ENCODE measurements around the gene PLA2G2E.
"Not testable (repeated sequence)": the region's sequence is repeated elsewhere in the genome, so short reads cannot be mapped to it uniquely, and the experiment has no call there.

The PLA2G2E gene

DNA sequence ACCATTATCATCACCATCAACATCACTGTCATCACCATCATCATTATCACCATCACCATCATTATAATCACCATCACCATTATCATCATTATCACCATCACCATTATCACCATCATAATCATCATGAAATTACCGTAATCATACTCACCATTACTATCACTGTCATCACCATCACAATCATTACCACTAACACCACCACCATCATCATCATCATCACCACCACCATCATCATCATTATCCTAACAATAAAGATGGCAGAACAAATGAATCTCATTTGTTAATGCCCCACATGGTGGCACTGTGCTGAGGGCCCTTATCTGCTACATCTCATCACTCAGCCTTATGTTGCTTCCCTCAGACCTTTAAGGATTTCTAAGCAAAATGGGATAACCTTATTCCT lies 9.4 kb upstream of the PLA2G2E start:
- DNase-seq (ENCODE audit: low read depth in 1 of 2, low spot score in 1 of 2), result no peak

DNA sequence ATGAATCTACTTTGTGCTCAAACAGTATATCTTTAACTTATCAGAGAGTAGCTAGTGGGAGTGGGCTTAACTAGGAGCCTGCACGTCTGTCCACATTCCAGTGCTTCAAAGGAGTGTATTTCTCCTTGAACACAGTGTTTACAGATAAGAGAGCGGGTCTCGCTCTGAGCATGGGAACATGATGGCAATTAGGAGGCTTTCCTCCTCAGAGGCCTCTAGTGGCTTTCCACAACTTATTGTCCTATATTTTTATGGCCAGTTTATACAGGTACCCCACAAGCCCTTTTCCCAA lies 3.7 kb upstream of the PLA2G2E start:
- DNase-seq (ENCODE audit: low read depth in 1 of 2, low spot score in 1 of 2), result not testable (repeated sequence)

DNA sequence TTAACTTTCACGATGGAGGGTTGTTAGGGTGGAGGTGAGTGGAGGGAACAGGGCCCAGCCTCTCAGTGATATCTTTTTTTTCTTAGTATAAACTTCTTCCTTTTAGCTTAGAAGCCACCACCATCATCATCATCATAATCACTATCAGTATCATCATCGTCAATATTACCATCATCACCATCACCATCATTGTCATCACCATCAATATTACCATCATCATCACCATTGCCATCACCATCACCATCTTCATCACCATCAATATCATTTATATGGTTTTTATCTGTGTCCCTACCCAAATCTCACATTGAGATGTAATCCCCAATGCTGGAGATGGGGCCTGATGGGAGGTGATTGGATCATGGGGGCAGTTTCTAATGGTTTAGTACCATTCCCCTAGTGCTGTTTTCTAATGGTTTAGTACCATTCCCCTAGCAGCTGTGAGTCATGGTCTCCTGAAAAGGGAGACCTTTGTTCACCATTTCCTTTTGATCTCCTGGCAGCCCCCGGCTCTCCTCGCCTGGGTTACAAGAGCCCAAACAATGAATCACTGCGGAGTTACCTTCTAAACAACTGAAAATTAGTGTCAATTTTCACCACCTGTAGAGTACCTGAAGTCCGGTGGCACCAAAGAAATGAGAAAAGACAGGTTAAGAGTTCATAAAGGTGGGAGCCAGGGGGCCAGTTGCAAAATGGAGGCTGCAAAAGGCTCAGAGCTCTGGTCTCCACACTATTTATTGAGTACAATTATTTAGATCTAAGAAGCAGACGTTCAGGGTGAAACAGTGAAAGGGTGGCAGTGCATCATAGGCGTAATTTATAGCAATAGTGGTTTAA lies 3.1 kb upstream of the PLA2G2E start:
- no peak for DNase-seq (ENCODE audit: low read depth in 1 of 2, low spot score in 1 of 2)

DNA sequence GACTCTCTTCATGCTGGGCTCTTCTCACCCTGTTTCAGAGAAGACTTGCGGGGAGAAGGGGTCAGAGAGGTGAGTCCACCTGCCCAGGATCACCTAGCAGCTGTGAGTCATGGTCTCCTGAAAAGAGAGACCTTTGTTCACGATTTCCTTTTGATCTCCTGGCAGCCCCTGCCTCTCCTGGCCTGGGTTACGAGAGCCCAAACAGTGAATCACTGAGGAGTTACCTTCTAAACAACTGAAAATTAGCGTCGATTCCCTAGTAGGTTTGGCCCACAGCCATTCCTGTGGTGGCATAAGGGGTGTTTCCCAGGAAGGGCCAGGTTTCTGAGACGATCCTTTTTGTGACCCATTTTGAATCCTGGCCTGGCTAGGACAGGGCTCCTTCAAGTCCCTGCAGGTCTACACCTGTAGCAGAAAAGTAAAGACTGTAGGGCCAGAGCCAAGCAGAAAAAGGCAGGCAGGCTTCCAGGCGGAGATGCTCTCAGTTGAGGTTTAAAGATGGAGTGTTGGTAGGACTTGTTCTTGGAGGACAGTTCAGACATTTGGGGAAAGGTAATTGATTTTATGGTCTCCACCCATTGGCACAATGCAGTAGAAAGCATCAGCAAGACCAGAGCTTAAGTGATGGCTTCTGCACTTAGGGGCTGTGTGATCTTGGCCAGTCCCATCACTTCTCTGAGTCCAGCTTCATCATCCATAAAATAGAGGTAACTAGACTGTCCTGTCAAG lies 2.1 kb upstream of the PLA2G2E start:
- DNase-seq (ENCODE audit: low read depth in 1 of 2, low spot score in 1 of 2), result no peak

DNA sequence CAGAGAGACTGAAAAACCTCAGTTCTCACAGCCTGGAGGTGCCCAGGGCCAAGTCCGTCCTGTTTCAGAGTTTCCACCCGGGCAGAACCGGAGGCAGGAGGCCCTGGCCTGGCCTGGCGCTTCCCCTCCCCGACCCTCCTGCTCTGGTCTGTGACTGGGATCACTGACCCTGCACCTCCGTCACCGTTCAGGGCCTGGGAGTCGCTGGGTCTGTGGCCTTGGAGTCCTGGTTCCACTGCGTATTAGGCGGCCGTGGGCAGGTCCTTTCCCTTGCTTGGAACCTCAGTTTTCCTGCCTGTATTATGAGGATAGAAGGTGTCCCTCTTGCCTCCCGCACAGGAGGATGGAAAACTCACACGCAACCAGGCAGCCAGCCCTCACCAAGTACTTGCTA lies 533 bp upstream of the PLA2G2E start:
- no peak for DNase-seq (ENCODE audit: low read depth in 1 of 2, low spot score in 1 of 2)

DNA sequence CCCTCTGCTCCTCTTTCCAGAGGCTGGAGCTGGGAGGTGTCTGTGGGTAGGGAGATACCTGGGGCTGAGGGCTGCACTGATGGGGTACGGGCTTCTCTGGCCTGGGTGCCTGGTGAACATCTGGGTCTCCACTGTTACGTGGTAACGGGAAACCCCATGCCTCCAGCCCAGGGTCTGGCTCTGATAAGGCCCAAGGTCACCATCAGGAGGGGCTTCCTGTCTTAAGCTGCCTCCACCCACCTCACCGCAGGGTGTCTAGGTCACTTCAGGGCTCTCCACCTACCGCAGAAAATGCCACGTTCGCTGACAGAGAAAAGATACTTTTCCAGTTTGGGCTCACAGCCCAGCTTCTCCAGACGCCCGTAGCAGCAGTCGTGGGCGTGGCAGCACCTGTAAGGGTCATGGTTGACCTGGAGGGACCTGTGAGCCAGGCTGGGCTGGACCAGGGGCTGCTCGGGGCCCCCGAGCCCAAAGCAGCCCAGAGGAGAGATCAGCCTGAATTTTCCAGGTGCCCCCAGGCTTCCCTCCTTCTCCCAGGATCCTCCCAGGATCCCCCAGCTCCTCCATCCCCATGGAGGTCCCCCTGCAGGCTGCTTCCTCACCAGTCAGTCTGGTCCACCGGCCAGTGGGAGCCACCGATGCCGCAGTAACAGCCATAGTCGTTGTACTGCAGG lies 1.3 kb downstream of the PLA2G2E start:
- no peak for DNase-seq (ENCODE audit: low read depth in 1 of 2, low spot score in 1 of 2)

DNA sequence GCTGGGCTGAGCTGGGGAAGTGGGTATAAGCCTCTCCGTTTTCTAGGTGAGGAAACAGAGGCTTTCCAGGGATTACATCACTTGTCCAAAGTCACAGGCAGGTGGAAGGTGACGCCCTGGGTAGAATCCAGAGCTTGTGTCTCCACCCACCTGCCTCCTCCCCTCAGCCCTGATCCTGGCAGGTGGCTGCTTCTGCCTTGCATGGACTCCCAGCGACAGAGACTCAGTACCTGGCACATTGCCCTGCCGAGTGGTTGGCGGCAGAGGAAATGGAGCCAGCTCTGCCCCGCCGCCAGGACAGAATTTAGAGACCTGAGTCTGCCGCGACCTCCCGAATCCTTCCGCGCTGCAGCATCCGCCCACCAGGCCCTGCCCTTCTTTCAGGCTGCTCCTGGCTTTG lies 2.1 kb downstream of the PLA2G2E start:
- DNase-seq (ENCODE audit: low read depth in 1 of 2, low spot score in 1 of 2), result no peak

DNA sequence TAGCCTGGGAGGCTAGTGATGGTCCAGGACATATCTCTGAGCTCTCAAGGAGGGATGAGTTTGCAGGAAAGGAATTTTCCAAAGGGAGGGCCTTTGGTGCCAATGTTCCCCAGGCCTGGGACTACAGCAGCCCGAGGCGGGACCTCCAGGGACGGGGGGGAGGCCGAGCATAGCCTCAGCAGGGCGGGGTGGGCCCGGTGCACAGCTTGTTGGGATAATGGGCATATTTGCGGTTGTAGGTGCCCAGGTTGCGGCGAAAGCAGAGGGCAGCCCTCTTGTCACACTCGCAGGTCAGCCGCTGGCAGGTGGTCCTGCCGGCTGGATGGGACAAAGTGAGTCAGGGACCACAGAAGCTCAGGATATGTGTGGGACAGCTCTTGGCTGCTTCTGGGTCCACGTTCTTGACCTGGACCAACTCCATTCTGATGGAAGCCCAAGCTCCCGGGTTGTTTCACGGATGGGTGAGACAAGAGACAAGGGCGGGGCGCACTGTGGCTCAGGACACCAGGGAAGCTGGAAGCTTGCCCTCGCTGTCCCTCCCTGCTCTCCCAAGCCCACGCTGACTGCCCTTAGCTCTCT lies 3.2 kb downstream of the PLA2G2E start:
- no peak for DNase-seq (ENCODE audit: low read depth in 1 of 2, low spot score in 1 of 2)

DNA sequence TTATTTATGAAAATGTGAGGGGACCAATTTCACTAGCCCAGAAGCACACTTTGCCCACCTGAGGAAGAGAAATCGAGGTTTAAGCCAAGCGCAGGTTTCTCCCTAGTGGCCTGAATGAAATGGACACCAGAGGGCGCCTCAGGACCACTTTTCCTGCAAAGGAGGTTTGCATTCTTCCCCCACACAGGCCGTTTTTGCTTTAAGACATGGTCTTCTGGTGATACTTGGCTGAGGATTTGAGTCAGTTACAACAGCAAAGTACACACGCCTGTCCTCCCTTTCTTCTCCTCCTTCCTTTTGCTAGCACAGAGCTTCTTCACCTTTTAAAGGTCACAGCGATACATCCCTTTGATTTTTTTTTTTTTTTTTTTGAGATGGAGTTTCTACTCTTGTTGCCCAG lies 5.4 kb downstream of the PLA2G2E start:
- DNase-seq (ENCODE audit: low read depth in 1 of 2, low spot score in 1 of 2), result peak; percentile 77 to 80

DNA sequence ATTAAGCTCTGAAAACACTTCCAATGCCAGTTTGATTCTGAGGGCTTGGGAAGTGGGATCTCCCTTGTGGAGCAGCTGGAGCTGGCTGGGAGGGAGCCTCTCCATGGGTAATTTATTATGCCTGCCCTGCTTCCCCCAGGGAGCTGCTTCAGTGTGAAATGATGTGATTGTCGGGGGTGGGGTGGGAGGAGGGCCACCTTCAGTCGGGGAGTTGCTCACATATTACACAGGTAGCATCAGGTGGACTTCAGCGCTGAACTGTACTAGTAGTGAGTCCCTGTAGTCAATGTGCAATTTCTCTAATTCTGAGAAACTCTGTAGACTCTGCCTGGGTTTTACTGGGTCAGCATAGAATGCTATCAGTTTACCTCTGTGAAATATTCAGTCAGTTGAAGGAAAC lies 12.8 kb downstream of the PLA2G2E start:
- DNase-seq (ENCODE audit: low read depth in 1 of 2, low spot score in 1 of 2), result no peak

DNA sequence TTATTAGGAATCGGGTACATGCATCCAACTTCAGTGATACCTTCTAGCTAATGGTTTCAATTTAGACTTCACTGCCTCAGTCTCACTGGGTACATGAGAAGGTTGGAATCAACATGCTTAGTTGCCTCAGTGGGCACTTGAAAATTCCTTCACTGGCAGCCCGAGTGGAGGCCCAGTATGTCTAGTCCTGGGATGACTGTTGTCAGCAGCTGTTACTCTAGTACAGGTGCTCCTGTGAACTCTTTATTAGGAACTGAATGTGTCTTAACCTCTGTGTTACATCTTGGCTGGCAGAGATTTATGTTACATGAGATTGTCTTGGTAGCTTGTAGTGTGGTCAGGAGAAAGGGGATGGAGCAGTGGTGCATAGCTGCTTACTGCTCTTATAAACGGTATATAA lies 13.4 kb downstream of the PLA2G2E start:
- DNase-seq (ENCODE audit: low read depth in 1 of 2, low spot score in 1 of 2), result no peak

DNA sequence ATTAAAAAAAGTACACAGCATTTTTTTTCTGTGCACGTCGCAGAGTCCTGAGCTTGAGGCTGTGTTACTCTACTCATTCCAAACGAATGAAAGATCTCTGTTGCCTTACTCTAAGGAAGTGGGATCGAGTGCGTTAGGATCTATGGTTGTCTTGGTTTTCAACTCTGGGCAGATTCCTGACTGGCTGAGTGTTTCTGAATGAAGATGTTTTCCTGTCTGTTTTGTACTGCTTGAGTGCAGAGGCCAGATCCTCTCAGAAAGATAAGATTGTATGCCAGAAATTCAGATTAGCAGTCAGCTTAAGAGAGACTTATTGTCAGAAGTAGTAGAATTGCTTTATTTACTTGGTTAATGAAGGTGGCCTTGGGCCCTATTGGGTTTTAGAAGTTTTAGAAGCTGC lies 14.0 kb downstream of the PLA2G2E start:
- DNase-seq (ENCODE audit: low read depth in 1 of 2, low spot score in 1 of 2), result no peak

DNA sequence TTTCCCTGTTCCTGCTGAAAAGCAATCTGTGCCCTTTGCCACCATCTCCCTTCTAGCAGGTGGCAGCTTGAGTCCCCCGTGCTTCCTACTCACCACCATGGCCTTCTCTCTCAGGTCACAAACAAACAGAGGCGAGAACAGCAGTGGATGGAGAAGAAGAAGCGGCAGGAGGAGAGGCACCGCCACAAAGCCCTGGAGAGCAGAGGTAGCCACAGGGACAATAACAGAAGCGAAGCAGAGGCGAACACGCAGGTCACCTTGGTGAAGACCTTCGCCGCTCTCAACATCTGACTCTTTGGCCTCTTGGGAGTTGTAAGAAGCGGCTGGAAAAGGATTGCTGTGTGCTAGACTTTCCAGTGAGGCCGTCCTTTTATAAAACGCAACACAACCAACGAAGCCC lies 16.0 kb downstream of the PLA2G2E start:
- DNase-seq (ENCODE audit: low read depth in 1 of 2, low spot score in 1 of 2), result no peak

DNA sequence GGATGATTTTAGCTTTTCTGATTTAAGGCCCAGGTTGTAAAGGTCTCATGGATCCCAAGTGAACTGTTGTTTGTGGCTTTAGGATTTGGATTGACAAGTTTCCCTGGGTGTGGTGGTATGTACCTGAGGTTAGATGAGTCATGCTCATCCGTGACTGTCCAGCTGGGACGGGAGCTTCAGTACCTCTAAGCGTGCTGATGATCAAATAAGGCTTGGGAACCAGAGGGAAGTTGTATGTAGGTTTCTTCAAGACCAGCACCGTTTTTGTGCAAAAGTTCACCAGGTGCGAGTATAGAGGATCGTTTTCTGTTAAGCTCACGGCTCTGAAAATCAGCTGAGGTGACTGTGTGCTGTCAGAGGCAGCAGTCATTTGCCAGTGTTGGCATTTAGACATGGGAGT lies 19.8 kb downstream of the PLA2G2E start:
- no peak for DNase-seq (ENCODE audit: low read depth in 1 of 2, low spot score in 1 of 2)

DNA sequence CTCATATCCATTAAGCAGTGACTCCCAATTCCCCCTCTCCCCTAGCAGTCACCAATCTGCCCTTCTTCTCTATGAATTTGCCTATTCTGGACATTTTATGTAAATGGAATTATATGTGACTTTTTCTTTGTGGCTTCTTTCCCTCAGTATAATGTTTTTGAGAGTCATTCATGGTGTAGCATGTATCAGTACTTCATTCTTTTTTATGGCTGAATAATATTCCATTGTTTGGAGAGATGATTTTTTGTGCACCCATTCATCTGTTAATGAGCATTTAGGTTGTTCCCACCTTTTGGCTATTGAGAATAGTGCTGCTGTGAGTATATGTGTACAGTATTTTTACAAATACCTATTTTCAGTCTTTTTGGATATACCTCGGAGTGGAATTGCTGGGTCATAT lies 21.8 kb downstream of the PLA2G2E start:
- DNase-seq (ENCODE audit: low read depth in 1 of 2, low spot score in 1 of 2), result no peak

DNA sequence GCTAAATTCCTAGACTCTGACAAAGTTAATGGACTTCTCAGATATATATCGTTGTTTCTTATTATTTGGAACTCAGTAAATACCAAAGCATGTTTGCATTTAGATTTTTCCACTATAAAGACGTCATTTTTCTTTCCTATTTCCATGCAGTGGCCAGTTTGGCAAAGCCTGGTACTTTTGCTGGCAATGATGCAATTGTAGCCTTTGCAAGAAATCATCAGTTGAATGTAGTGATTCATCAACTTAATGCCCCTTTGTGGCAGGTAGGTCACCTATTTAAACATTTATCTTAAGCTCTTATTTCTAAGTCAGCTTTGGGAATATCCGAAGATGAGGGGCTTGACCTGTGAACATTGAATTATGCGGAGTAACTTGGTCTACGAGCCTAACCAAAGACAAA lies 29.2 kb downstream of the PLA2G2E start:
- no peak for DNase-seq (ENCODE audit: low read depth in 1 of 2, low spot score in 1 of 2)

DNA sequence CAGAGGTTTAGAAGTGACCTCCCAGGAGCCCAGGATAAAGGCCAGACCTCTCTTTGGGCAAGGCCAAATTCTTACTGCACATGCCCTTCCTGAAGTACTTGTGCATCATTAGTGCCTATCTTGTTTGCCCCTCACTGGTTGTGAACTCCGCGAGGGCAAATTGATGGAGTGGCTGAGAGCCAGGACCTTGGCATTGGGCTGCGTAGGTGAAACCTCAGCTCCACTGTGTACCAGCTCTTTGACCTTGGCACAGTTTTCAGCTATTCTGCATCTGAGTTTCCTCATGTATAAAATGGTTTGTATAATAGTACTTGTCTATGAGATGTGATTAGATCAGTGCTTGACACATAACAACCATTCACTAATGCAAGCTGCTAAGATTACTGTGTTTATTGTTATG lies 29.7 kb downstream of the PLA2G2E start:
- DNase-seq (ENCODE audit: low read depth in 1 of 2, low spot score in 1 of 2), result no peak

DNA sequence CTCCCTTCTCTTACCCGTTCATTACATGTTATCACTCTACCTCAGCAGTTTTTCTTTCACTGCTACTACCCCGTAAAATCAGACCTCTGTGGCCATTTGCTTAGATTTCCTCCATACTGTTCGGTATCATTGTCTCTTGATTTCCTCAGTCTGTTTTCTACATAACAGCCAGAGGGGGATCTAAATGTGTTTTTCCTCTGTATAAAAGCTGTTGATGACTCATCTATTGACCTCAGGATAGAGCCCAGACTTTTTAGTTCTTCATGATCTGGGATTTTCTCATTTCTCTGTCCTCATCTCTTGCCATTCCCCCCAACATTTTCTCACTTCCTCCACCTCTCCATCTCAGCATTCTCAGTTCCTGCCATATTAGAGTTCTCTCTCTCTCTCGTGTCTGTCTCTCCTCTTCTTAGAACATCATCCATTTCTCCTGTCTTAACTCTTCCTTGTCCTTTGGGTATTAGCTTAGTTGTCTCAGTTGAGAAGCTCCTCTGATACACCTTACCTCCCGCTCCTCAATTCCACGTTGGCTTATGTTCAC lies 30.7 kb downstream of the PLA2G2E start:
- no peak for DNase-seq (ENCODE audit: low read depth in 1 of 2, low spot score in 1 of 2)

DNA sequence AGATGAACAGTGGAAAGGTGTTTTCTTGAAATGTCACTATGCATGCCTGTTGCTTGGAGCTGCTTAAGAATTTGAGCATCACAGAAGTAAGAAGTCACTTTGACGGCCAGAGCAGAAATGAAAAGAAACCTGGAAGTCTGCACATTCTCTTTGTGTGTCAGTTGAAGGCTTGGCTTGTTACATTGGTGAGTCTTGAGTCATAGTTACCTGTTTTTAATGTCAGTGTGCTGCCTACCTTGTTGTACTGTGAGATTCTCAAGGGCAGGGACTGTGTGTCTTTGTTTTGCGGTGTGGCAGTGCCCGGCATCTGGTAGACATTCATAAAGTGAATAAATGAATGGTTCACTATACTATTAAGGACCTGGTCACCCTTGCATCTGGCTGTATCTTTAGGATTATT lies 31.3 kb downstream of the PLA2G2E start:
- DNase-seq (ENCODE audit: low read depth in 1 of 2, low spot score in 1 of 2), result no peak

DNA sequence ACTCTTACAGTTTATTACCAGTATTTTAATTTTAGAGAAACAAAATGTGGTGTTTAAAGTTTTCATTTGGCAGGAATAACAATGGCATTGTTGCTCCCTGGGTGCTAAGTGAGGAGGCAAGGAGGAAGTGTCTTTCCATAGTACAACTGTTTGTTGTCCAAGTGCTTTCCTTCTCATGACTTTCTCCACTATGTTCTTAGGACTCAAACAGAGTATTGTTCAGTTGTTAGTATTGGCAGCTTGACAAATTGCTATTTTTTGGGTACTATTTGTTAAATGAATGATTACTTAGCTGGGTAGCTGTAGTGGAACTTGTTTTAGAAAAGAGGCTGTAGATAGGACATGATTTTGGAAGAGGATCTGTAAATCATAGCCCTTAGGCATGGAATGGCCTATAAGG lies 33.8 kb downstream of the PLA2G2E start:
- no peak for DNase-seq (ENCODE audit: low read depth in 1 of 2, low spot score in 1 of 2)

DNA sequence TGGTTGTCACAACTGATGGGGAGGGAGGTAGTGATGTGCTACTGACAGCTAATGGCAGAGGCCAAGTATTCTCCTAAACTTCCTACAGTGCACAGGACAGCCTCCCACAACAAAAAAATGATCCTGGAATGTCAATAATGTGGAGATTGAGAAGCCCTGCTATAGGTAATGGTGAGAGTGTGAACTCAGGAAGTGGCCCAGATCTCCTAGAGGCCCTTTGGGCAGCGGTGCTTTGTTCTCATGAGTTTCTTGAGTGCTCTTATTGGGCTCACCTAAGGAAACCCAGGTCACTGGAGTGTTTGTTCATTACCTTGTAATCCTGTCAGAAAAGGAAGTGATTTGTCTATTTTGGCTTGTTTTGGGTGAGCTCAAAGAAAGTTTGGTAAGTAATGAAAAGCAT lies 35.3 kb downstream of the PLA2G2E start:
- no peak for DNase-seq (ENCODE audit: low read depth in 1 of 2, low spot score in 1 of 2)

DNA sequence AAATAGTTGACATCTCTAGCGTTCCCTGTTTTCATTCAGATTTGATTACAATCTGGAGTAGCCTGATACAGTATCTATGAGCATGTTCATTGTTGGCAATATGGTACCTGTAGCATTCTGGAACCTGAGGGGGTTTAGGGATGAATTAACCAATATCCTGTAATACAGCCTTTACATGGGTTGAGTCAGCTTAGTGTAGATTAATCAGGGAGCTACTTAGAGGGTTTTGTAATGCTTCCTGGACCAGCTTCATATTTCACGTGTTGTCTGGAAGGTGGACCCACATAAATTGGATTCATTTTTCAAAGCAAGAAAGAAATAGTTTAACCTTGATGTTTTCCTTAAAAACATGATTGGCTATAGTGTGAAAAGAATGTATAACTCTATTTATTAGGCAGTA lies 37.6 kb downstream of the PLA2G2E start:
- DNase-seq (ENCODE audit: low read depth in 1 of 2, low spot score in 1 of 2), result no peak

Data from activated CD4-positive, alpha-beta T cell treated with anti-CD3 and anti-CD28 coated beads, Interleukin-2, amount 50 U/mL, for 24 hours (primary cell).